NCI-H2029 treated with DMSO at 0.1 percent for 48 hours (cell line): ENCODE data around the gene KAT5.
"Not testable (repeated sequence)": the region's sequence is repeated elsewhere in the genome, so short reads cannot be mapped to it uniquely, and the experiment has no call there.

Experiments
- DNase-seq: peaks from one replicate; lab custom pipeline; 2025; lab: John Stamatoyannopoulos, UW

Gene KAT5

GRCh38 chr11:65709661-65710060 lies 2.4 kb upstream of the KAT5 start:
- no peak for DNase-seq

- no peak for DNase-seq
Measured at GRCh38 chr11:65710421-65710820, 1.6 kb upstream of the KAT5 start.

GRCh38 chr11:65712633-65713076 lies 603 bp downstream of the KAT5 start:
- DNase-seq = no peak

GRCh38 chr11:65713212-65713969 lies 1.3 kb downstream of the KAT5 start:
- no peak for DNase-seq

- DNase-seq = no peak
Measured at GRCh38 chr11:65714433-65714832, 2.4 kb downstream of the KAT5 start.

GRCh38 chr11:65716302-65716701 lies 4.2 kb downstream of the KAT5 start:
- DNase-seq = no peak

- DNase-seq = no peak
Measured at GRCh38 chr11:65716774-65717405, 4.8 kb downstream of the KAT5 start.

- DNase-seq = no peak
Measured at GRCh38 chr11:65717906-65718305, 5.9 kb downstream of the KAT5 start.

- no peak for DNase-seq
Measured at GRCh38 chr11:65718531-65718930, 6.5 kb downstream of the KAT5 start.

GRCh38 chr11:65718964-65719492 lies 7.0 kb downstream of the KAT5 start:
- no peak for DNase-seq

GRCh38 chr11:65719871-65720210 lies 7.8 kb downstream of the KAT5 start:
- no peak for DNase-seq

- DNase-seq = peak; percentile 40
Measured at GRCh38 chr11:65720211-65720934, 8.3 kb downstream of the KAT5 start, which contains the start of gene RNASEH2C. RNASEH2C (minus strand) TSS chr11:65720798; CDS start chr11:65720758, 40 bp downstream.

GRCh38 chr11:65722261-65722660 lies 10.2 kb downstream of the KAT5 start:
- DNase-seq = no peak

- no peak for DNase-seq
Measured at GRCh38 chr11:65726660-65727059, 14.6 kb downstream of the KAT5 start.

GRCh38 chr11:65727865-65728264 lies 15.8 kb downstream of the KAT5 start:
- DNase-seq = no peak

- DNase-seq = no peak
Measured at GRCh38 chr11:65730461-65730860, 18.4 kb downstream of the KAT5 start.

- DNase-seq = not testable (repeated sequence)
Measured at GRCh38 chr11:65735111-65735510, 23.1 kb downstream of the KAT5 start.

GRCh38 chr11:65736810-65737209 lies 24.8 kb downstream of the KAT5 start:
- DNase-seq = no peak

- no peak for DNase-seq
Measured at GRCh38 chr11:65739022-65739421, 27.0 kb downstream of the KAT5 start.

- no peak for DNase-seq
Measured at GRCh38 chr11:65741185-65741584, 29.1 kb downstream of the KAT5 start.

GRCh38 chr11:65742353-65742752 lies 30.3 kb downstream of the KAT5 start:
- DNase-seq = no peak

- DNase-seq = no peak
Measured at GRCh38 chr11:65743681-65744025, 31.6 kb downstream of the KAT5 start.
